Pancreas (tissue), 10 donors: ENCODE measurements around the gene FAM168A. TPM values are rescaled to one million over a fixed set of nuclear protein-coding genes. Genes with fewer than 3 reads are reported as not detected.

ENCODE experiments used
- ATAC-seq, 4 donors: fragments of 200-7000 bp; cut with Tn5 transposase; one replicate each; pipeline versions ENCODE4 v1.8.0 to v1.9.1; 2020; ENCODE audit warnings: mild to moderate bottlenecking in 4 of 4, moderate library complexity in 4 of 4
- DNase-seq, 6 donors: peaks; one replicate each; pipeline ENCODE4 v3.0.0-alpha.2; 2020
- FAIRE-seq: peaks from 2 replicates; lab custom pipeline; 2012; peaks lifted over from hg19 to GRCh38; lab: Jason Lieb, UNC
- H3K27ac ChIP-seq, 4 donors: fragments of 200-600 bp; sonication (generic); 1 replicate in 3 of 4; 2 replicates in 1 of 4; pipeline versions ENCODE4 v1.5.0 to v1.8.0; 2020
- H3K27me3 ChIP-seq, 4 donors: fragments of 200-600 bp; one replicate each; pipeline ENCODE4 v1.8.0; 2021
- H3K36me3 ChIP-seq, 3 donors: fragments of 200-600 bp; sonication (generic) in 1 of 3; one replicate each; pipeline versions ENCODE4 v1.5.0 to v1.8.0; 2020 to 2021
- H3K4me1 ChIP-seq, 3 donors: fragments of 200-600 bp; one replicate each; pipeline ENCODE4 v1.8.0; 2021
- H3K4me3 ChIP-seq, 4 donors: fragments of 200-600 bp; sonication (generic) in 2 of 4; one replicate each; pipeline versions ENCODE4 v1.5.0 to v1.8.0; 2020 to 2021
- H3K9me3 ChIP-seq, 4 donors: fragments of 200-600 bp; one replicate each; pipeline ENCODE4 v1.8.0; 2021
- WGBS, 2 donors: extraction: QIAGEN DNeasy Blood & Tissue Kit; methylation state at CpG; one replicate each; pipeline ENCODE4 v1.1.7; 2013; 5-methylcytosine and 5-hydroxymethylcytosine counted together
- intact Hi-C, 3 donors: fragments of 100-400 bp; cut with DNase I; formaldehyde crosslinking; loops; one replicate each; pipeline versions ENCODE4 v1.11.1 to v1.14.2; 2022
- polyA plus RNA-seq, 2 donors: library from polyadenylated mRNA; stranded (reverse); fragments of 200-250 nt; gene quantifications; one replicate each; pipeline ENCODE4 v1.2.3, GENCODE V29; 2013
- total RNA-seq, 6 donors: library from RNA; stranded (reverse); fragmentation: NEBNext Ultra II Directional in 4 of 6; extraction: Animal tissue kit (Norgen Biotek cat#: 25700) in 4 of 6; gene quantifications; one replicate each; pipeline versions ENCODE4 v1.2.1 to v1.2.4, GENCODE V29; 2021 to 2023
- TF ChIP-seq, protein P1 (sequence below), 4 donors: fragments of 200-600 bp; sonication (generic) in 3 of 4; IDR thresholded peaks; one replicate each; pipeline versions ENCODE4 v1.5.0 to v1.8.0; 2021; ENCODE audit warnings: antibody characterized with exemption in 4 of 4
- donor health status: healthy with polysubstance abuse.
- donor health status: DM: no; HTN: no; CAD: no; lungs with moderate emphysema.
- donor health status: DM: no; HTN: no; CAD: no.
- donor health status: control.
- donor health status: control.
- donor health status: Bipolar disorder and iron deficiency.
- donor health status: DM: yes; HTN: yes; CAD: no.
- donor health status: DM: no; HTN: no; CAD: no.
- donor health status: DM: no; HTN: no; CAD: no.
- donor health status: DM: yes; HTN: yes; CAD: no.

The FAM168A gene
- total and polyA plus RNA-seq, 8 donors, result 4.9 to 22.5 (median 13.4) TPM

- no peaks in the 10 kb centered on the region for H3K4me1 ChIP-seq
- no peak for ATAC-seq
- H3K9me3 ChIP-seq, result no peaks in the 10 kb centered on the region
- no peak for FAIRE-seq
- WGBS, 2 donors, result 61 to 72% methylated on average over 1 of the region's 1 CpG
- no peaks in the 10 kb centered on the region for H3K36me3 ChIP-seq
- no peaks in the 10 kb centered on the region for H3K27me3 ChIP-seq
- TF ChIP-seq, protein P1, sequence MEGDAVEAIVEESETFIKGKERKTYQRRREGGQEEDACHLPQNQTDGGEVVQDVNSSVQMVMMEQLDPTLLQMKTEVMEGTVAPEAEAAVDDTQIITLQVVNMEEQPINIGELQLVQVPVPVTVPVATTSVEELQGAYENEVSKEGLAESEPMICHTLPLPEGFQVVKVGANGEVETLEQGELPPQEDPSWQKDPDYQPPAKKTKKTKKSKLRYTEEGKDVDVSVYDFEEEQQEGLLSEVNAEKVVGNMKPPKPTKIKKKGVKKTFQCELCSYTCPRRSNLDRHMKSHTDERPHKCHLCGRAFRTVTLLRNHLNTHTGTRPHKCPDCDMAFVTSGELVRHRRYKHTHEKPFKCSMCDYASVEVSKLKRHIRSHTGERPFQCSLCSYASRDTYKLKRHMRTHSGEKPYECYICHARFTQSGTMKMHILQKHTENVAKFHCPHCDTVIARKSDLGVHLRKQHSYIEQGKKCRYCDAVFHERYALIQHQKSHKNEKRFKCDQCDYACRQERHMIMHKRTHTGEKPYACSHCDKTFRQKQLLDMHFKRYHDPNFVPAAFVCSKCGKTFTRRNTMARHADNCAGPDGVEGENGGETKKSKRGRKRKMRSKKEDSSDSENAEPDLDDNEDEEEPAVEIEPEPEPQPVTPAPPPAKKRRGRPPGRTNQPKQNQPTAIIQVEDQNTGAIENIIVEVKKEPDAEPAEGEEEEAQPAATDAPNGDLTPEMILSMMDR (IDR thresholded peaks at IDR 0.05), result no peak
- DNase-seq, result no peak
- H3K4me3 ChIP-seq, result no peak overlapping the region
- intact Hi-C loops, result no loop called here
- H3K27ac ChIP-seq, result no peak overlapping the region
These were observed 66.5 kb downstream of the FAM168A start for GRCh38 chr11:73531386-73531785.

- Histone ChIP-seq H3K4me3 (no peak overlapping the region), H3K27me3 (no peaks in the 10 kb centered on the region), H3K4me1 (no peaks in the 10 kb centered on the region), H3K27ac (no peak overlapping the region), H3K36me3 (no peaks in the 10 kb centered on the region), H3K9me3 (no peaks in the 10 kb centered on the region)
- no peak for DNase-seq
- peak in 1 of 4 donors; percentile 14 for ATAC-seq
- WGBS, 2 donors, result 80 to 93% methylated on average over 4 of the region's 4 CpGs
- FAIRE-seq, result no peak
- intact Hi-C loops, result no loop called here
- TF ChIP-seq, protein P1 (IDR thresholded peaks at IDR 0.05), result no peak
These were observed 67.8 kb downstream of the FAM168A start for GRCh38 chr11:73530109-73530508.

DNA sequence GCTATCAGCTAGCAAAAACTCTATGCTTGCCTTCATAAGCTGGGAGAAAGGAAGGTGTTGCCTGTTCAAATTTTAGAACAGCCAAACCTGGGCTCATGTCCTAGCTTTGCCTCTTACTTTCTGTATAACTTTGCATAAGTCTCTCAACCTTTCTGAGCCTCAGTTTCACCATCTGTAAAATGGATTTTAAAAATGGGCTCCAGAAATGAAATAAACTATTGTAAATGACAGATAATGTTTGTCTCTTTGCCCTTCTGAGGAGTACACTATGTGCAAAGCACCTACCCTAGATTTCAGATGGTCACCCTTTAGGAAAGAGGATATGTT lies 68.7 kb downstream of the FAM168A start:
- Histone ChIP-seq H3K4me3 (no peak overlapping the region), H3K27ac (peak overlapping the region in 1 of 4 donors; percentile 60), H3K27me3 (no peaks in the 10 kb centered on the region), H3K4me1 (no peaks in the 10 kb centered on the region), H3K9me3 (no peaks in the 10 kb centered on the region), H3K36me3 (no peaks in the 10 kb centered on the region)
- intact Hi-C loops, result no loop called here
- FAIRE-seq, result no peak
- TF ChIP-seq, protein P1 (IDR thresholded peaks at IDR 0.05), result no peak
- no peak for ATAC-seq
- no peak for DNase-seq

DNA sequence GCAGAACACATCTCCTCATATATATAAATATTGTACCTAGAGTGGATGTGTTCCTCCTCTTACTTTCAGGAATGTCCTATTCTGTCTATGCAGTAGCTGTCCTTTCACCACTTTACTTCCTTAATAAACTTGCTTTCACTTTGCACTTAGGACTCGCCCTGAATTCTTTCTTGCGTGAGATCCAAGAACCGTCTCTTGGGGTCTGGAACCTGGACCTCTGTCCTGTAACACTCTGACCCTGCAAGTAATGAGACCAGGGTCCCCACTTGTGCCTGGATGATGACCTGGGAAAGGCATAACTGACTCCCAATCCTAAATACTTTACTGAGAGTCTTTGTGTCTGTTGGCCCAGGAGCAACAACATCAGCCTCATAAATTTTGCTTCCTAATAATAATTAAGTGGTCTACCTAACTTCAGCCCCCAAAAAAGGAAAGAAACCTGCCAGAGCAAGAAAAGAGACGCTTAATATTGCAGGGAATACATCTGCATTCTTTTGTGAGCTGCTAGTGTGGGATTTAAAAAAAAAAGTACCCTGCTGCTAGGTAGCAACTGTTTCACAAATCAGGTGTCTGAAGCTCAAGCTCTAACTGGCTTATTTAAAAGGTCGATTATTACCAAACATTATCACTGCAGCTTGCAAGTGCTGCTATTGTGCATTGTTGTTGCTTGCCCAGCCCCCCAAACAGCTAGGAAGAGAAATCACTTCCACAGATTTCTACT lies 69.3 kb downstream of the FAM168A start:
- 35 to 45% methylated on average over 5 of the region's 5 CpGs for WGBS, 2 donors

DNA sequence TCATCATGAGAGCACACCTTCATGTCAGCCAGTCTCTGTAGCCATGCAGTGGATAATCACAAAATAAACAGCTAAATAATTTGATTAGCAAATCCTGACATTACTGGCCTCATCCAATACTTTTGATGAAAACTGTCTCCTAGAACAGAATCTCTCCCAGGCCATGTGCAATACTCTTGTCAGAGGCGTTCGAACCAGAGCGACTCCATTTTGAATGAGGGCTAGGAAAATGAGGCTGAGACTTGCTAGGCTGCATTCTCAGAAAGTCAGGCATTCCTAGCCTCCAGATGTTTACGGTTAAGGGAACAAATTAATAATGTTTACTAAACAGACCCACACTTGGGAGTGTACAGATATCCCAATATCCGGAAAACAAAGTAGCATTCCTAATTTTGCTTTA lies 69.9 kb downstream of the FAM168A start:
- Histone ChIP-seq H3K27ac (peak overlapping the region; percentile 53 to 60 (median 54)), H3K9me3 (no peaks in the 10 kb centered on the region), H3K27me3 (no peaks in the 10 kb centered on the region), H3K36me3 (no peaks in the 10 kb centered on the region), H3K4me3 (no peak overlapping the region), H3K4me1 (no peaks in the 10 kb centered on the region)
- DNase-seq, result no peak
- WGBS, 2 donors, result 87 to 88% methylated on average over 5 of the region's 5 CpGs
- no peak for FAIRE-seq
- intact Hi-C loops, result no loop called here
- ATAC-seq, result no peak
- TF ChIP-seq, protein P1 (IDR thresholded peaks at IDR 0.05), result no peak

More for the DNA sequence above, 69.3 kb downstream of the FAM168A start:
- Histone ChIP-seq H3K27ac (peak overlapping the region; percentile 53 to 60 (median 54)), H3K36me3 (no peaks in the 10 kb centered on the region), H3K4me3 (peak overlapping the region in 1 of 4 donors; percentile 12), H3K9me3 (no peaks in the 10 kb centered on the region), H3K27me3 (no peaks in the 10 kb centered on the region), H3K4me1 (no peaks in the 10 kb centered on the region)
- ATAC-seq (peak; percentile 56 to 83 (median 68)), FAIRE-seq (no peak), DNase-seq (peak in 2 of 6 donors; percentile 10 to 17)
- intact Hi-C loops, result no loop called here
- TF ChIP-seq, protein P1 (IDR thresholded peaks at IDR 0.05), result no peak
